CD4-positive, alpha-beta memory T cell (primary cell): ENCODE measurements around the gene ABCB1. TPM values are rescaled to one million over a fixed set of nuclear protein-coding genes. Genes with fewer than 3 reads are reported as not detected.

Source experiments
- polyA plus RNA-seq, 2 donors: library from polyadenylated mRNA; unstranded; fragments of 300-500 nt; fragmentation: Illumina TruSeq; gene quantifications; one replicate each; pipeline ENCODE4 v1.2.3, GENCODE V29; 2021
- total RNA-seq, 2 experiments: library from RNA; stranded (reverse); gene quantifications; one replicate each; pipeline ENCODE4 v1.2.3, GENCODE V29; 2021

ABCB1 gene
- total and polyA plus RNA-seq, 4 experiments from 2014 or later: 15.4 to 27.1 (median 23.4) TPM

Other genes with a start within 250 kb of the ABCB1 start
- not detected for gene ABCB4, start 125.2 kb downstream of the ABCB1 start, total RNA-seq
- gene ABCB4, start 125.2 kb downstream of the ABCB1 start, polyA plus RNA-seq: under 1 TPM in 1 of 2 donors, not detected in 1; 0.11 TPM
- gene RUNDC3B, start 27.5 kb upstream of the ABCB1 start, total RNA-seq: under 1 TPM in 1 of 2 experiments, not detected in 1; 0.52 TPM
- gene RUNDC3B, start 27.5 kb upstream of the ABCB1 start, polyA plus RNA-seq: 1 to 10 TPM in 1 of 2 donors, under 1 TPM in 1; 0.40 to 1.2 TPM